CD1c-positive myeloid dendritic cell (primary cell): ENCODE measurements around the gene MRPS12.
A peak's percentile ranks its signal among the peaks of the same experiment; 100 is the strongest.
"Not testable (repeated sequence)": the region's sequence is repeated elsewhere in the genome, so short reads cannot be mapped to it uniquely, and the experiment has no call there.

ENCODE experiments used
- DNase-seq: peaks from one replicate; pipeline ENCODE4 v3.0.0-alpha.2; 2016; ENCODE audit errors: extremely low spot score

Gene MRPS12

GRCh38 chr19:38939957-38940356, 9.2 kb downstream of the MRPS12 start:
- DNase-seq: no peak

- not testable (repeated sequence) for DNase-seq
Measured at GRCh38 chr19:38941466-38941865, 10.7 kb downstream of the MRPS12 start.

GRCh38 chr19:38941979-38942378, 11.2 kb downstream of the MRPS12 start:
- DNase-seq: no peak

GRCh38 chr19:38942471-38943181, 11.9 kb downstream of the MRPS12 start:
- no peak for DNase-seq

- no peak for DNase-seq
Measured at GRCh38 chr19:38944981-38945506, 14.3 kb downstream of the MRPS12 start.

GRCh38 chr19:38945562-38946228, 15.0 kb downstream of the MRPS12 start:
- DNase-seq: no peak

- DNase-seq: no peak
Measured at GRCh38 chr19:38946229-38947010, 15.7 kb downstream of the MRPS12 start.

- peak; percentile 80 for DNase-seq
Measured at GRCh38 chr19:38949580-38950367, 19.0 kb downstream of the MRPS12 start.

GRCh38 chr19:38951187-38951586, 20.4 kb downstream of the MRPS12 start:
- no peak for DNase-seq

GRCh38 chr19:38952395-38953165, 21.8 kb downstream of the MRPS12 start:
- peak; percentile 52 for DNase-seq

GRCh38 chr19:38953677-38954076, 22.9 kb downstream of the MRPS12 start:
- no peak for DNase-seq

- DNase-seq: no peak
Measured at GRCh38 chr19:38956264-38956663, 25.5 kb downstream of the MRPS12 start.

- DNase-seq: no peak
Measured at GRCh38 chr19:38958301-38958700, 27.6 kb downstream of the MRPS12 start.

GRCh38 chr19:38959618-38960017, 28.9 kb downstream of the MRPS12 start:
- DNase-seq: no peak

GRCh38 chr19:38964738-38965137, 34.0 kb downstream of the MRPS12 start:
- DNase-seq: no peak

- not testable (repeated sequence) for DNase-seq
Measured at GRCh38 chr19:38966149-38966548, 35.4 kb downstream of the MRPS12 start.

- DNase-seq: no peak
Measured at GRCh38 chr19:38970664-38971532, 40.2 kb downstream of the MRPS12 start.

- DNase-seq: no peak
Measured at GRCh38 chr19:38971672-38972071, 40.9 kb downstream of the MRPS12 start.

GRCh38 chr19:38974624-38975213, 44.0 kb downstream of the MRPS12 start:
- no peak for DNase-seq
